HepG2 (cell line): Measurements from ENCODE around the gene MTRR. TPM values are rescaled to one million over a fixed set of nuclear protein-coding genes. Genes with fewer than 3 reads are reported as not detected.

Source experiments
- ATAC-seq: fragments of 200-7000 bp; cut with Tn5 transposase; 3 replicates; pipeline ENCODE4 v1.9.1; 2020; ENCODE audit warnings: mild to moderate bottlenecking, moderate library complexity
- BruUV-seq: library from RNA; stranded (reverse); fragments of 400-500 nt; replicated peaks from 2 replicates; lab custom pipeline; 2021; lab: Mats Ljungman, UMichigan
- CTCF ChIA-PET: fragments of 300-600 bp; formaldehyde crosslinking; extraction: SDS; loops from one replicate; lab custom pipeline; 2021; ENCODE audit warnings: low total read pairs, inconsistent platforms, low intra/inter-chr PET ratio; lab: Yijun Ruan, JAX
- POLR2A ChIA-PET: fragments of 350-600 bp; sonication (Branson Sonifier 250); formaldehyde crosslinking; loops from one replicate; lab custom pipeline; 2020; ENCODE audit warnings: antibody characterized with exemption, inconsistent platforms; lab: Yijun Ruan, JAX
- DNase-seq: peaks from one replicate; pipeline ENCODE4 v3.0.0-alpha.2; 2015; ENCODE audit warnings: low spot score
- FAIRE-seq: peaks from 3 replicates; lab custom pipeline; 2011; peaks lifted over from hg19 to GRCh38; lab: Jason Lieb, UNC
- H2AFZ ChIP-seq: one replicate; pipeline ENCODE4 v1.6.1; 2011; ENCODE audit warnings: low read length, inconsistent platforms
- H3K27ac ChIP-seq: fragments of 300-600 bp; 3 replicates; pipeline ENCODE4 v1.8.0; 2011; ENCODE audit warnings: mixed run types, mild to moderate bottlenecking, mixed read lengths, low read length, inconsistent platforms; ENCODE audit not compliant: insufficient read depth; ENCODE audit errors: extremely low read length
- H3K27me3 ChIP-seq, 2 experiments: fragments of 200-600 bp in 1 of 2; 2 replicates in 1 of 2; 3 replicates in 1 of 2; pipeline versions ENCODE4 v1.6.0 to v1.8.0; 2011; ENCODE audit warnings: low read length in 2 of 2, mild to moderate bottlenecking in 2 of 2, moderate library complexity in 2 of 2, inconsistent platforms in 1 of 2; ENCODE audit not compliant: insufficient read depth in 2 of 2, control insufficient read depth in 1 of 2
- H3K36me3 ChIP-seq, 2 experiments: fragments of 200-600 bp in 1 of 2; replicated peaks in 1 of 2; 2 replicates in 1 of 2; 3 replicates in 1 of 2; pipeline versions ENCODE4 v1.5.1 to v1.8.0; 2011; ENCODE audit warnings: low read length in 2 of 2, inconsistent platforms in 1 of 2; ENCODE audit not compliant: insufficient read depth in 2 of 2, control insufficient read depth in 1 of 2
- H3K4me1 ChIP-seq: 2 replicates; pipeline ENCODE4 v1.5.1; 2012; ENCODE audit warnings: low read length, inconsistent platforms; ENCODE audit not compliant: insufficient read depth
- H3K4me2 ChIP-seq: 2 replicates; pipeline ENCODE4 v1.6.0; 2011; ENCODE audit warnings: low read depth, low read length, inconsistent platforms
- H3K4me3 ChIP-seq, 3 experiments: fragments of 200-600 bp in 1 of 3; sonication (generic), shearing (Covaris generic) in 1 of 3; replicated peaks in 1 of 3; 2 replicates each; pipeline ENCODE4 v1.5.1; 2011 to 2016; ENCODE audit warnings: low read length in 3 of 3, inconsistent platforms in 2 of 3, low read depth in 2 of 3, mild to moderate bottlenecking in 2 of 3, control low read depth in 1 of 3, mixed read lengths in 1 of 3; ENCODE audit not compliant: insufficient read depth in 1 of 3
- H3K79me2 ChIP-seq: one replicate; pipeline ENCODE4 v1.6.1; 2011; ENCODE audit warnings: low read length, inconsistent platforms; ENCODE audit not compliant: insufficient read depth
- H3K9ac ChIP-seq: 2 replicates; pipeline ENCODE4 v1.6.0; 2011; ENCODE audit warnings: mild to moderate bottlenecking, low read depth, low read length, inconsistent platforms; ENCODE audit not compliant: insufficient read depth
- H3K9me3 ChIP-seq: 2 replicates; pipeline ENCODE4 v1.5.1; 2012; ENCODE audit warnings: mild to moderate bottlenecking, low read length
- H4K20me1 ChIP-seq: 2 replicates; pipeline ENCODE4 v1.6.0; 2011; ENCODE audit warnings: inconsistent platforms, mild to moderate bottlenecking, low read length, moderate library complexity; ENCODE audit not compliant: insufficient read depth
- CENPX ChIP-seq: sonication (generic); formaldehyde crosslinking; IDR thresholded peaks from 2 replicates; pipeline ENCODE4 v1.9.0; 2021; ENCODE audit warnings: mild to moderate bottlenecking, missing genetic modification reagents, moderate library complexity
- ESRRA ChIP-seq: sonication (generic); formaldehyde crosslinking; IDR thresholded peaks from 2 replicates; pipeline ENCODE4 v1.5.1; 2020; ENCODE audit warnings: mild to moderate bottlenecking, low read depth, missing genetic modification reagents
- FOXK2 ChIP-seq: fragments of 450-650 bp; IDR thresholded peaks from 2 replicates; pipeline ENCODE4 v1.6.1; 2016
- HOMEZ ChIP-seq: IDR thresholded peaks from 2 replicates; pipeline ENCODE4 v1.6.1; 2016; ENCODE audit warnings: low read depth
- MATR3 ChIP-seq: sonication (generic); formaldehyde crosslinking; IDR thresholded peaks from 2 replicates; pipeline ENCODE4 v1.4.0; 2020; ENCODE audit warnings: missing genetic modification reagents
- NFE2L2 ChIP-seq: fragments of 150-350 bp; IDR thresholded peaks from 2 replicates; pipeline ENCODE4 v1.6.1; 2014; ENCODE audit warnings: low read length
- ZBTB20 ChIP-seq: sonication (generic); formaldehyde crosslinking; IDR thresholded peaks from 2 replicates; pipeline ENCODE4 v1.8.1; 2023; ENCODE audit warnings: missing genetic modification reagents, low read depth, mild to moderate bottlenecking, borderline replicate concordance
- ZBTB44 ChIP-seq: sonication (generic); formaldehyde crosslinking; IDR thresholded peaks from 2 replicates; pipeline ENCODE4 v1.4.0; 2020; ENCODE audit warnings: missing genetic modification reagents
- ZHX2 ChIP-seq, 2 experiments: sonication (generic) in 1 of 2; formaldehyde crosslinking in 1 of 2; IDR thresholded peaks; 2 replicates each; pipeline versions ENCODE4 v1.6.1 to v1.9.0; 2014 to 2022; ENCODE audit warnings: antibody characterized with exemption in 1 of 2, borderline replicate concordance in 1 of 2, inconsistent platforms in 1 of 2, low read depth in 1 of 2, missing genetic modification reagents in 1 of 2
- ZNF354B ChIP-seq: sonication (generic); formaldehyde crosslinking; IDR thresholded peaks from 2 replicates; pipeline ENCODE4 v1.8.0; 2022; ENCODE audit warnings: mild to moderate bottlenecking, missing genetic modification reagents
- ZNF710 ChIP-seq: sonication (generic); formaldehyde crosslinking; IDR thresholded peaks from 2 replicates; pipeline ENCODE4 v1.5.0; 2020; ENCODE audit warnings: mild to moderate bottlenecking, missing genetic modification reagents, borderline replicate concordance
- WGBS: methylation state at CpG from one replicate; pipeline ENCODE4 v1.1.6; 2017; ENCODE audit warnings: low lambda C conversion rate; 5-methylcytosine and 5-hydroxymethylcytosine counted together
- in situ Hi-C: cut with HindIII; loops from 2 replicates; pipeline ENCODE4 v1.10.0; 2017; ENCODE audit warnings: low pct_unique_long_range_greater_than_20kb; ENCODE audit not compliant: extremely low pct_ligation_motif_present
- intact Hi-C: fragments of 100-400 bp; cut with micrococcal nuclease; formaldehyde crosslinking; loops from one replicate; pipeline ENCODE4 v1.10.0; 2022; ENCODE audit not compliant: unreplicated experiment
- polyA plus RNA-seq, 8 experiments: library from polyadenylated mRNA; depleted of rRNA in 3 of 8; stranded (reverse) in 7 of 8; unstranded in 1 of 8; fragments of >200 nt; fragmentation: Illumina TruSeq in 4 of 8; extraction: Trizol in 4 of 8; gene quantifications; 2 replicates each; pipeline versions ENCODE4 v1.2.1 to v1.2.3, GENCODE V29; 2011 to 2016; ENCODE audit warnings: low read depth in 4 of 8, missing spikeins in 1 of 8, mixed read lengths in 1 of 8; ENCODE audit not compliant: insufficient read depth in 1 of 8
- total RNA-seq, 5 experiments: library from RNA; depleted of rRNA; stranded (reverse); fragments of >200 nt; fragmentation: Illumina TruSeq; extraction: Trizol; gene quantifications; 2 replicates each; pipeline ENCODE4 v1.2.3, GENCODE V29; 2016; ENCODE audit warnings: low read depth in 1 of 5

MTRR gene
- total and polyA plus RNA-seq, 2 of the 13 experiments (the other 11 are each of a cell fraction or from before 2014, with no cell fraction given): 39.2 to 59.2 TPM

GRCh38 chr5:7844901-7845300, 24.0 kb upstream of the MTRR start (continued):
- TF ChIP-seq CENPX: no peak
- TF ChIP-seq FOXK2: no peak
- no peak for TF ChIP-seq ZBTB44 (CRISPR knock-in tag)
- no peak for TF ChIP-seq ESRRA (CRISPR knock-in tag)
- TF ChIP-seq MATR3: no peak

GRCh38 chr5:7845557-7845956, 23.4 kb upstream of the MTRR start:
- in situ Hi-C loops (no loop called here), intact Hi-C loops (no loop called here)
- no peaks in the 10 kb centered on the region for H4K20me1 ChIP-seq
- ChIA-PET POLR2A (no interaction called here), CTCF (no interaction called here)
- no TSS peak for BruUV-seq
- H3K27me3 ChIP-seq: peaks cover 3 to 33% of the 10 kb centered on the region in 2 experiments; a peak in 3 of 5 replicates
- peaks cover 8% of the 10 kb centered on the region for H3K4me1 ChIP-seq
- no peak overlapping the region for H2AFZ ChIP-seq
- FAIRE-seq: no peak
- no peak overlapping the region for H3K4me3 ChIP-seq
- no peaks in the 10 kb centered on the region for H3K36me3 ChIP-seq
- no peak overlapping the region for H3K27ac ChIP-seq
- no peak for ATAC-seq
- no peaks in the 10 kb centered on the region for H3K9me3 ChIP-seq
- TF ChIP-seq HOMEZ (CRISPR knock-in tag): no peak
- no peak for TF ChIP-seq NFE2L2
- TF ChIP-seq ZNF354B (CRISPR knock-in tag): no peak
- TF ChIP-seq ZBTB20 (CRISPR knock-in tag): no peak
- no peak for TF ChIP-seq ZHX2 (IDR thresholded peaks at IDR 0.05; ENCODE audit: low read depth)
- no peak for TF ChIP-seq ZHX2 (CRISPR knock-in tag; IDR thresholded peaks at IDR 0.05; ENCODE audit: borderline replicate concordance)
- no peak for TF ChIP-seq ZNF710 (CRISPR knock-in tag)
- no peak overlapping the region for H3K9ac ChIP-seq
- no peaks in the 10 kb centered on the region for H3K79me2 ChIP-seq
- H3K4me2 ChIP-seq: no peak overlapping the region
- 37% methylated on average over 6 of the region's 7 CpGs for WGBS
- no peak for DNase-seq
